Measurements from ENCODE around the gene ERN2.

GRCh38 chr16:23742766-23743165 lies 29.7 kb upstream of the ERN2 start:
- TF ChIP-seq CTCF (IDR thresholded peaks at IDR 0.05), result no peak
- no peak for TF ChIP-seq POLR2A (IDR thresholded peaks at IDR 0.05)

Measured in right lobe of liver (tissue), 4 donors.